ENCODE measurements around the gene ARL5A. TPM values are rescaled to one million over a fixed set of nuclear protein-coding genes. Genes with fewer than 3 reads are reported as not detected.
A peak's percentile ranks its signal among the peaks of the same experiment; 100 is the strongest.

ARL5A gene
- total and polyA plus RNA-seq, 9 of the 15 experiments (the other 6 are each of a cell fraction or from before 2014, with no cell fraction given), result 16.3 to 117 (median 88.4) TPM

GRCh38 chr2:151789055-151789834 is 39.0 kb downstream of the ARL5A start:
- ChIA-PET POLR2A (interaction anchor here (0.6 to 1.7 kb wide), 6 partner anchors 10 to 166 kb away, joined by 3 to 6 read pairs (median 4); no protein-coding TSS in a partner anchor), CTCF (ENCODE audit: low intra/inter-chr PET ratio) (no interaction called here)
- Histone ChIP-seq H3K36me3 (ENCODE audit: control insufficient read depth, insufficient read depth, low read length) (peaks cover 30% of the 10 kb centered on the region; the same call in 2 of the 3 replicates), H3K4me3 (no peak overlapping the region), H3K27ac (ENCODE audit: extremely low read depth, low read depth, low read length) (peak overlapping the region; percentile 54), H4K20me1 (replicated peaks; ENCODE audit: control insufficient read depth, insufficient read depth, low read length) (no peaks in the 10 kb centered on the region), H3K79me2 (ENCODE audit: control insufficient read depth, insufficient read depth, low read length) (no peaks in the 10 kb centered on the region), H3K9me3 (replicated peaks; ENCODE audit: control insufficient read depth, insufficient read depth, low read depth, low read length) (no peaks in the 10 kb centered on the region), H3K9ac (ENCODE audit: insufficient read depth in 1 of 2, low read depth in 2 of 2, low read length in 2 of 2) (0 out of 4 replicates have a peak overlapping the region, but pooled peaks of 1 of the 2 experiments have one; percentile 28), H2AFZ (ENCODE audit: low read depth, low read length) (no peak overlapping the region), H3K4me2 (ENCODE audit: insufficient read depth, low read length) (peak overlapping the region; percentile 22; the same call in 1 of the 2 replicates), H3K27me3 (ENCODE audit: control insufficient read depth in 2 of 2, insufficient read depth in 2 of 2, low read length in 2 of 2) (no peaks in the 10 kb centered on the region), H3K9me1 (ENCODE audit: control insufficient read depth, insufficient read depth, low read length) (no peaks in the 10 kb centered on the region), H3K4me1 (replicated peaks in 1 of 2; ENCODE audit: control insufficient read depth in 2 of 2, insufficient read depth in 2 of 2, low read length in 2 of 2) (peaks cover 13 to 37% of the 10 kb centered on the region in 2 experiments)
- in situ Hi-C loops (cut with MboI) (no loop called here), intact Hi-C loops (cut with micrococcal nuclease) (no loop called here)
- no TSS peak for BruUV-seq (replicated peaks)
- FAIRE-seq, result peak; percentile 78
- WGBS (ENCODE audit: insufficient coverage, low coverage, missing lambda C conversion rate), result 6% methylated on average over 4 of the region's 4 CpGs
- peak; percentile 76 for ATAC-seq
- DNase-seq (ENCODE audit: extremely low read depth in 1 of 4, low spot score in 3 of 4), result peak; percentile 72 to 87 (median 79)
- TF ChIP-seq TAF15 (IDR thresholded peaks at IDR 0.05; ENCODE audit: low read depth, low read length) (no peak), ZZZ3 (IDR thresholded peaks at IDR 0.05) (no peak), ZFX (CRISPR knock-in tag; IDR thresholded peaks at IDR 0.05) (no peak; the same call in 1 of the 2 replicates), HES1 (IDR thresholded peaks at IDR 0.05; ENCODE audit: low read depth) (peak; percentile 68; the same call in 1 of the 2 replicates), HINFP (tag; conservative IDR thresholded peaks at IDR 0.05; ENCODE audit: low read depth) (no peak), HDGF (IDR thresholded peaks at IDR 0.05) (no peak), RFX1 (IDR thresholded peaks at IDR 0.05) (peak; percentile 48), CREBBP (IDR thresholded peaks at IDR 0.05; ENCODE audit: low read depth, low read length) (no peak), ZNF707 (CRISPR knock-in tag; conservative IDR thresholded peaks at IDR 0.05) (no peak), PRDM10 (IDR thresholded peaks at IDR 0.05; ENCODE audit: partially characterized antibody) (no peak), DIDO1 (tag; IDR thresholded peaks at IDR 0.05; ENCODE audit: low read depth) (no peak), ZSCAN29 (IDR thresholded peaks at IDR 0.05) (no peak), SOX6 (IDR thresholded peaks at IDR 0.05) (peak; percentile 97), KDM5B (IDR thresholded peaks at IDR 0.05; ENCODE audit: insufficient replicate concordance, low read depth, low read length) (no peak), SAFB2 (IDR thresholded peaks at IDR 0.05; ENCODE audit: borderline replicate concordance, low read depth, low read length, severe bottlenecking) (no peak)

Data from K562 (cell line).